Liver (tissue), 3 donors: ENCODE data around the gene IQCE.

Experiments used
- FOXA2 ChIP-seq: IDR thresholded peaks from 2 replicates; pipeline ENCODE4 v1.6.1; 2016; ENCODE audit warnings: antibody characterized with exemption
- HNF4A ChIP-seq, 2 donors: conservative IDR thresholded peaks; 2 replicates each; pipeline ENCODE4 v1.6.1; 2016; ENCODE audit warnings: antibody characterized with exemption in 2 of 2, mild to moderate bottlenecking in 2 of 2
- RAD21 ChIP-seq, 2 donors: IDR thresholded peaks; 2 replicates each; pipeline ENCODE4 v1.6.1; 2016; ENCODE audit warnings: antibody characterized with exemption in 2 of 2, mild to moderate bottlenecking in 2 of 2
- RXRA ChIP-seq, 2 donors: IDR thresholded peaks; 2 replicates each; pipeline ENCODE4 v1.6.1; 2017 to 2018; ENCODE audit warnings: antibody characterized with exemption in 2 of 2, mild to moderate bottlenecking in 1 of 2
- TAF1 ChIP-seq: conservative IDR thresholded peaks from 2 replicates; pipeline ENCODE4 v1.6.1; 2016; ENCODE audit warnings: antibody characterized with exemption, mild to moderate bottlenecking
- YY1 ChIP-seq: IDR thresholded peaks from 2 replicates; pipeline ENCODE4 v1.6.1; 2016; ENCODE audit warnings: antibody characterized with exemption, mild to moderate bottlenecking
- TF ChIP-seq, protein P1 (sequence below): fragments of 150-350 bp; IDR thresholded peaks from 2 replicates; pipeline ENCODE4 v1.5.1; 2017; ENCODE audit warnings: improper control_type of control experiment, low read depth, low read length; ENCODE audit not compliant: missing input control
- TF ChIP-seq, protein P2 (sequence below): IDR thresholded peaks from 2 replicates; pipeline ENCODE4 v1.6.1; 2016; ENCODE audit warnings: antibody characterized with exemption
- TF ChIP-seq, protein P3 (sequence below): IDR thresholded peaks from 2 replicates; pipeline ENCODE4 v1.6.1; 2016; ENCODE audit warnings: antibody characterized with exemption, mild to moderate bottlenecking
- donor health status: healthy.
- donor health status: healthy.

DNA sequence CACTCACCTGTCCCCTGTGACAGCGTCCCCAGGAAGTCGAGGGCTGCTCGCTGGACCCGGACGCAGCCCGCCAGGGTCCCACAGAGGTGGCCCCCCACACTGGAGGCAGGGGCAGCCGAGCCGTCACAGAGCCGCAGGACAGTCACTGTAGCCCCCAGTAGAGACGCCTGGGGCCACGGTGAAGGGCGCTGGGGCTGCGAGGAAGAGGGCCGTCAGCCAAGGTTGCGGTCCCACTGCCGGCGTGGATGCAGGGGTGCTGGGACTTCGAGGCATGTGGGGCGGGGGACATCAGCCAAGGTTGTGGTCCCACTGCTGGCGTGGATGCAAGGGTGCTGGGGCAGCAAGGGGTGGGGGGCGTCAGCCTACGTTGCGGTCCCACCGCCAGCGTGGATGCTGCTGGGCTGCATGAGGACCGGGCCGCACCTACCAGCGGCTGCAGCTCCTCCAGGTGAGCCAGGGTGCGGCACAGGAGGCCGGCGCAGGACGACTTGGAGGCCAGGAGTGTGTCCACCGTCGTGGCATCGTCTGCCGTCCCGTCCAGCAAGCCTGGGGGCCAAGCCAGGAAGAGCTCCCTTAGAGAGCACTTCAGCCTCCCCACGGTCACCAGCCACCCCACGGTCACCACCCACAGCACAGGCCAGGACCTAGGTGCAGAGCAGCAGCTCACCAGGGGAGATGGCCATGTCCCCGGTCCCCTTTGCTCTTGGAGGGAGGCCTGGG, 17.3 kb upstream of the IQCE start:
- no peak for TF ChIP-seq RAD21 (IDR thresholded peaks at IDR 0.05)
- TF ChIP-seq, protein P1, sequence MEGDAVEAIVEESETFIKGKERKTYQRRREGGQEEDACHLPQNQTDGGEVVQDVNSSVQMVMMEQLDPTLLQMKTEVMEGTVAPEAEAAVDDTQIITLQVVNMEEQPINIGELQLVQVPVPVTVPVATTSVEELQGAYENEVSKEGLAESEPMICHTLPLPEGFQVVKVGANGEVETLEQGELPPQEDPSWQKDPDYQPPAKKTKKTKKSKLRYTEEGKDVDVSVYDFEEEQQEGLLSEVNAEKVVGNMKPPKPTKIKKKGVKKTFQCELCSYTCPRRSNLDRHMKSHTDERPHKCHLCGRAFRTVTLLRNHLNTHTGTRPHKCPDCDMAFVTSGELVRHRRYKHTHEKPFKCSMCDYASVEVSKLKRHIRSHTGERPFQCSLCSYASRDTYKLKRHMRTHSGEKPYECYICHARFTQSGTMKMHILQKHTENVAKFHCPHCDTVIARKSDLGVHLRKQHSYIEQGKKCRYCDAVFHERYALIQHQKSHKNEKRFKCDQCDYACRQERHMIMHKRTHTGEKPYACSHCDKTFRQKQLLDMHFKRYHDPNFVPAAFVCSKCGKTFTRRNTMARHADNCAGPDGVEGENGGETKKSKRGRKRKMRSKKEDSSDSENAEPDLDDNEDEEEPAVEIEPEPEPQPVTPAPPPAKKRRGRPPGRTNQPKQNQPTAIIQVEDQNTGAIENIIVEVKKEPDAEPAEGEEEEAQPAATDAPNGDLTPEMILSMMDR, result no peak
- TF ChIP-seq RXRA (IDR thresholded peaks at IDR 0.05), result no peak
- TF ChIP-seq, protein P2, sequence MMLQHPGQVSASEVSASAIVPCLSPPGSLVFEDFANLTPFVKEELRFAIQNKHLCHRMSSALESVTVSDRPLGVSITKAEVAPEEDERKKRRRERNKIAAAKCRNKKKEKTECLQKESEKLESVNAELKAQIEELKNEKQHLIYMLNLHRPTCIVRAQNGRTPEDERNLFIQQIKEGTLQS, result no peak
- no peak for TF ChIP-seq TAF1
- no peak for TF ChIP-seq YY1
- TF ChIP-seq, protein P3, sequence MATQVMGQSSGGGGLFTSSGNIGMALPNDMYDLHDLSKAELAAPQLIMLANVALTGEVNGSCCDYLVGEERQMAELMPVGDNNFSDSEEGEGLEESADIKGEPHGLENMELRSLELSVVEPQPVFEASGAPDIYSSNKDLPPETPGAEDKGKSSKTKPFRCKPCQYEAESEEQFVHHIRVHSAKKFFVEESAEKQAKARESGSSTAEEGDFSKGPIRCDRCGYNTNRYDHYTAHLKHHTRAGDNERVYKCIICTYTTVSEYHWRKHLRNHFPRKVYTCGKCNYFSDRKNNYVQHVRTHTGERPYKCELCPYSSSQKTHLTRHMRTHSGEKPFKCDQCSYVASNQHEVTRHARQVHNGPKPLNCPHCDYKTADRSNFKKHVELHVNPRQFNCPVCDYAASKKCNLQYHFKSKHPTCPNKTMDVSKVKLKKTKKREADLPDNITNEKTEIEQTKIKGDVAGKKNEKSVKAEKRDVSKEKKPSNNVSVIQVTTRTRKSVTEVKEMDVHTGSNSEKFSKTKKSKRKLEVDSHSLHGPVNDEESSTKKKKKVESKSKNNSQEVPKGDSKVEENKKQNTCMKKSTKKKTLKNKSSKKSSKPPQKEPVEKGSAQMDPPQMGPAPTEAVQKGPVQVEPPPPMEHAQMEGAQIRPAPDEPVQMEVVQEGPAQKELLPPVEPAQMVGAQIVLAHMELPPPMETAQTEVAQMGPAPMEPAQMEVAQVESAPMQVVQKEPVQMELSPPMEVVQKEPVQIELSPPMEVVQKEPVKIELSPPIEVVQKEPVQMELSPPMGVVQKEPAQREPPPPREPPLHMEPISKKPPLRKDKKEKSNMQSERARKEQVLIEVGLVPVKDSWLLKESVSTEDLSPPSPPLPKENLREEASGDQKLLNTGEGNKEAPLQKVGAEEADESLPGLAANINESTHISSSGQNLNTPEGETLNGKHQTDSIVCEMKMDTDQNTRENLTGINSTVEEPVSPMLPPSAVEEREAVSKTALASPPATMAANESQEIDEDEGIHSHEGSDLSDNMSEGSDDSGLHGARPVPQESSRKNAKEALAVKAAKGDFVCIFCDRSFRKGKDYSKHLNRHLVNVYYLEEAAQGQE, result no peak
- TF ChIP-seq FOXA2, result no peak
- no peak for TF ChIP-seq HNF4A (conservative IDR thresholded peaks at IDR 0.05)
